ENCODE results near the gene SPDYE3. TPM values are rescaled to one million over a fixed set of nuclear protein-coding genes. Genes with fewer than 3 reads are reported as not detected.

The SPDYE3 gene
- total and polyA plus RNA-seq, 4 donors: 0.07 to 1.7 TPM; not detected in 2

- H3K9me3 ChIP-seq (ENCODE audit: control insufficient read depth in 4 of 4, low read length in 3 of 4): no peaks in the 10 kb centered on the region
- WGBS: 96% methylated on average over 6 of the region's 6 CpGs
- TF ChIP-seq FOXA1 (IDR thresholded peaks at IDR 0.05) (no peak), HNF4G (IDR thresholded peaks at IDR 0.05) (no peak), MAX (IDR thresholded peaks at IDR 0.05) (no peak), FOXA2 (IDR thresholded peaks at IDR 0.05) (no peak), EGR1 (IDR thresholded peaks at IDR 0.05; ENCODE audit: low read depth in 2 of 2) (no peak), ZBTB33 (IDR thresholded peaks at IDR 0.05) (no peak), HNF4A (conservative IDR thresholded peaks at IDR 0.05) (no peak), GABPA (IDR thresholded peaks at IDR 0.05 in 1 of 2, conservative IDR thresholded peaks at IDR 0.05 in 1 of 2) (no peak), SP1 (IDR thresholded peaks at IDR 0.05) (no peak), CTCF (IDR thresholded peaks at IDR 0.05; ENCODE audit: low read depth, low read length, missing input control) (no peak)
- H3K4me1 ChIP-seq (ENCODE audit: control insufficient read depth in 4 of 4, insufficient read depth in 4 of 4, low read length in 3 of 4): peaks cover 0 to 1% (median 0%) of the 10 kb centered on the region in 4 donors
- no peak overlapping the region for H3K4me3 ChIP-seq (ENCODE audit: low read depth in 1 of 3, low read length in 3 of 3)
- no peak overlapping the region for H3K27ac ChIP-seq (ENCODE audit: low read depth in 1 of 2, low read length in 2 of 2)
- no peaks in the 10 kb centered on the region for H3K27me3 ChIP-seq (ENCODE audit: control insufficient read depth in 4 of 4, insufficient read depth in 4 of 4, low read length in 3 of 4)
- H3K36me3 ChIP-seq (ENCODE audit: control insufficient read depth in 4 of 4, insufficient read depth in 3 of 4, low read depth in 1 of 4, low read length in 3 of 4): peaks cover 29 to 63% (median 45%) of the 10 kb centered on the region in 4 donors
- DNase-seq (ENCODE audit: low spot score): no peak
- H3K9ac ChIP-seq (ENCODE audit: low read depth in 1 of 2, low read length in 2 of 2): no peak overlapping the region
Measured at GRCh38 chr7:100349757-100350156, 42.3 kb downstream of the SPDYE3 start.

- no peak for DNase-seq (ENCODE audit: low spot score)
- Histone ChIP-seq H3K27me3 (ENCODE audit: control insufficient read depth in 4 of 4, insufficient read depth in 4 of 4, low read length in 3 of 4) (no peaks in the 10 kb centered on the region), H3K9ac (ENCODE audit: low read depth in 1 of 2, low read length in 2 of 2) (no peak overlapping the region), H3K4me3 (ENCODE audit: low read depth in 1 of 3, low read length in 3 of 3) (no peak overlapping the region), H3K27ac (ENCODE audit: low read depth in 1 of 2, low read length in 2 of 2) (no peak overlapping the region), H3K4me1 (ENCODE audit: control insufficient read depth in 4 of 4, insufficient read depth in 4 of 4, low read length in 3 of 4) (no peaks in the 10 kb centered on the region), H3K36me3 (ENCODE audit: control insufficient read depth in 4 of 4, insufficient read depth in 3 of 4, low read depth in 1 of 4, low read length in 3 of 4) (peaks cover 38 to 73% (median 54%) of the 10 kb centered on the region in 4 donors), H3K9me3 (ENCODE audit: control insufficient read depth in 4 of 4, low read length in 3 of 4) (no peaks in the 10 kb centered on the region)
- WGBS: 92% methylated on average over 6 of the region's 6 CpGs
- TF ChIP-seq RXRA (IDR thresholded peaks at IDR 0.05): no peak
- TF ChIP-seq REST (IDR thresholded peaks at IDR 0.05): no peak
- TF ChIP-seq RAD21 (IDR thresholded peaks at IDR 0.05): no peak
- no peak for TF ChIP-seq ATF3 (IDR thresholded peaks at IDR 0.05)
- TF ChIP-seq YY1 (IDR thresholded peaks at IDR 0.05): no peak
- no peak for TF ChIP-seq FOXA1 (IDR thresholded peaks at IDR 0.05)
- no peak for TF ChIP-seq CTCF (IDR thresholded peaks at IDR 0.05; ENCODE audit: low read depth, low read length, missing input control)
- TF ChIP-seq GABPA (IDR thresholded peaks at IDR 0.05 in 1 of 2, conservative IDR thresholded peaks at IDR 0.05 in 1 of 2): no peak
- no peak for TF ChIP-seq FOXA2 (IDR thresholded peaks at IDR 0.05)
- TF ChIP-seq SP1 (IDR thresholded peaks at IDR 0.05): no peak
- no peak for TF ChIP-seq ZBTB33 (IDR thresholded peaks at IDR 0.05)
- TF ChIP-seq TAF1 (conservative IDR thresholded peaks at IDR 0.05): no peak
Measured at GRCh38 chr7:100351657-100352058, 44.2 kb downstream of the SPDYE3 start.
